CD8-positive, alpha-beta memory T cell (primary cell): ENCODE results near the gene RBP5. TPM values are rescaled to one million over a fixed set of nuclear protein-coding genes. Genes with fewer than 3 reads are reported as not detected.

Experiments
- CTCF ChIA-PET: fragments of 350-600 bp; sonication (Branson Sonifier 250); formaldehyde crosslinking; loops from one replicate; lab custom pipeline; 2021; ENCODE audit warnings: antibody characterized with exemption; lab: Charles Lee
- POLR2A ChIA-PET: fragments of 350-600 bp; sonication (Branson Sonifier 250); formaldehyde crosslinking; loops from one replicate; lab custom pipeline; 2021; ENCODE audit warnings: antibody characterized with exemption; lab: Charles Lee
- DNase-seq, 5 donors: peaks; one replicate each; pipeline versions ENCODE4 v3.0.0 to v3.0.0-alpha.2; 2020 to 2022; ENCODE audit warnings: mixed read lengths in 1 of 5
- H3K27ac ChIP-seq: one replicate; pipeline ENCODE4 v1.7.0; 2013; ENCODE audit warnings: low read depth, mild to moderate bottlenecking, low read length, moderate library complexity
- H3K27me3 ChIP-seq: 2 replicates; pipeline ENCODE4 v1.7.0; 2013; ENCODE audit warnings: low read length, mild to moderate bottlenecking; ENCODE audit not compliant: insufficient read depth, poor library complexity, severe bottlenecking
- H3K36me3 ChIP-seq: 2 replicates; pipeline ENCODE4 v1.7.0; 2013; ENCODE audit warnings: mild to moderate bottlenecking, low read length, moderate library complexity; ENCODE audit not compliant: insufficient read depth
- H3K4me1 ChIP-seq: 2 replicates; pipeline ENCODE4 v1.7.0; 2013; ENCODE audit warnings: mild to moderate bottlenecking, low read length, moderate library complexity; ENCODE audit not compliant: insufficient read depth
- H3K4me3 ChIP-seq: 2 replicates; pipeline ENCODE4 v1.7.0; 2013; ENCODE audit warnings: mild to moderate bottlenecking, low read length
- H3K9me3 ChIP-seq: 2 replicates; pipeline ENCODE4 v1.7.0; 2013; ENCODE audit warnings: mild to moderate bottlenecking, low read length
- H3K27ac Mint-ChIP-seq, 8 donors: one replicate each; pipeline ENCODE4 v1.8.0; 2020 to 2021; ENCODE audit warnings: mixed read lengths in 8 of 8, mild to moderate bottlenecking in 6 of 8, inconsistent platforms in 3 of 8, moderate library complexity in 3 of 8
- H3K27me3 Mint-ChIP-seq, 2 donors: one replicate each; pipeline ENCODE4 v1.8.0; 2020 to 2021; ENCODE audit warnings: mixed read lengths in 2 of 2, mild to moderate bottlenecking in 1 of 2, moderate library complexity in 1 of 2
- H3K36me3 Mint-ChIP-seq, 3 donors: one replicate each; pipeline ENCODE4 v1.8.0; 2020 to 2021; ENCODE audit warnings: mixed read lengths in 3 of 3, inconsistent platforms in 1 of 3, mild to moderate bottlenecking in 1 of 3
- H3K4me1 Mint-ChIP-seq, 3 donors: one replicate each; pipeline ENCODE4 v1.8.0; 2020 to 2021; ENCODE audit warnings: mixed read lengths in 3 of 3, inconsistent platforms in 1 of 3, mild to moderate bottlenecking in 1 of 3
- H3K4me3 Mint-ChIP-seq, 7 donors: one replicate each; pipeline ENCODE4 v1.8.0; 2020 to 2021; ENCODE audit warnings: mixed read lengths in 7 of 7, mild to moderate bottlenecking in 6 of 7, moderate library complexity in 4 of 7, inconsistent platforms in 2 of 7
- H3K9me3 Mint-ChIP-seq, 5 donors: one replicate each; pipeline ENCODE4 v1.8.0; 2020 to 2022; ENCODE audit warnings: mixed read lengths in 5 of 5, mild to moderate bottlenecking in 3 of 5, moderate library complexity in 2 of 5, inconsistent platforms in 1 of 5
- polyA plus RNA-seq: library from polyadenylated mRNA; unstranded; fragments of 300-500 nt; fragmentation: Illumina TruSeq; gene quantifications from one replicate; pipeline ENCODE4 v1.2.3, GENCODE V29; 2021
- total RNA-seq, 2 experiments: library from RNA; stranded (reverse); gene quantifications; one replicate each; pipeline ENCODE4 v1.2.3, GENCODE V29; 2021

Gene RBP5
- total and polyA plus RNA-seq, 3 experiments from 2014 or later = 0.31 TPM; not detected in 2

GRCh38 chr12:7154042-7154441 is 25.4 kb upstream of the RBP5 start:
- Mint-ChIP-seq H3K36me3 (peaks cover 10 to 88% (median 21%) of the 10 kb centered on the region in 3 donors), H3K9me3 (no peaks in the 10 kb centered on the region), H3K27ac (no peak overlapping the region), H3K27me3 (no peaks in the 10 kb centered on the region), H3K4me3 (no peak overlapping the region), H3K4me1 (peaks cover 0 to 2% (median 0%) of the 10 kb centered on the region in 3 donors)
- Histone ChIP-seq H3K27me3 (no peaks in the 10 kb centered on the region), H3K36me3 (peaks cover 10% of the 10 kb centered on the region), H3K4me3 (no peak overlapping the region), H3K9me3 (no peaks in the 10 kb centered on the region), H3K4me1 (no peaks in the 10 kb centered on the region), H3K27ac (no peak overlapping the region)
- CTCF ChIA-PET = interaction anchor here (1.0 to 1.6 kb wide), 3 partner anchors 9 to 12 kb away, joined by 3 to 6 read pairs (median 3); no protein-coding TSS in a partner anchor
- no peak for DNase-seq
- POLR2A ChIA-PET = no interaction called here

GRCh38 chr12:7152818-7153217 is 24.1 kb upstream of the RBP5 start:
- no peak for DNase-seq

DNA sequence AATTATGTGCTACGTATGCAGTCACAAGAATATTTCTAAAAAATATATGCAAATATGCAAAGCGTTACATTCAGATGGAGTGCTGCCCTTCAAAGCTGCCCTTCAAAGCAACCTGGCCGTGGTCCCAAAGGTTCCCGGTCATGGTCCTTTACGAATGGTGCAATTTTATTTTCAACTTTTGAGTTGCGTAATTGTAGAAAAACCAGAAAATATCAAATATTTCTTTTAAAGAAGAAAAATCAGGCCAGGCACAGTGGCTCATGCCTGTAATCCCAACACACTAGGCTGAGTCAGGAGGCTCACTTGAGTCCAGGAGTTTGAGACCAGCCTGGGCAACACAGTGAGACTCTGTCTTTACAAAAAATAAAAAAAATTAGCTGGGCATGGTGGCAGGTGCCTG is 22.8 kb upstream of the RBP5 start:
- Histone ChIP-seq H3K4me1 (no peaks in the 10 kb centered on the region), H3K36me3 (peaks cover 20% of the 10 kb centered on the region), H3K27ac (no peak overlapping the region), H3K27me3 (no peaks in the 10 kb centered on the region), H3K9me3 (no peaks in the 10 kb centered on the region), H3K4me3 (no peak overlapping the region)
- Mint-ChIP-seq H3K27me3 (no peaks in the 10 kb centered on the region), H3K27ac (no peak overlapping the region), H3K9me3 (no peaks in the 10 kb centered on the region), H3K4me1 (peaks cover 0 to 2% (median 0%) of the 10 kb centered on the region in 3 donors), H3K4me3 (no peak overlapping the region), H3K36me3 (peaks cover 10 to 89% (median 27%) of the 10 kb centered on the region in 3 donors)
- CTCF ChIA-PET = no interaction called here
- DNase-seq = no peak
- POLR2A ChIA-PET = no interaction called here

More at GRCh38 chr12:7152818-7153217, 24.1 kb upstream of the RBP5 start:
- H3K36me3 Mint-ChIP-seq = peaks cover 10 to 95% (median 24%) of the 10 kb centered on the region in 3 donors
- no peak overlapping the region for H3K27ac ChIP-seq
- peak overlapping the region in 2 of 8 donors; percentile 47 to 54 for H3K27ac Mint-ChIP-seq
- H3K4me3 ChIP-seq = no peak overlapping the region
- POLR2A ChIA-PET = no interaction called here
- H3K27me3 Mint-ChIP-seq = no peaks in the 10 kb centered on the region
- peaks cover 20% of the 10 kb centered on the region for H3K36me3 ChIP-seq
- H3K4me1 ChIP-seq = no peaks in the 10 kb centered on the region
- H3K4me3 Mint-ChIP-seq = no peak overlapping the region
- no peaks in the 10 kb centered on the region for H3K9me3 Mint-ChIP-seq
- no peaks in the 10 kb centered on the region for H3K9me3 ChIP-seq
- H3K27me3 ChIP-seq = no peaks in the 10 kb centered on the region
- H3K4me1 Mint-ChIP-seq = peaks cover 0 to 2% (median 0%) of the 10 kb centered on the region in 3 donors
- CTCF ChIA-PET = interaction anchor here (1.0 to 1.6 kb wide), 4 partner anchors 8 to 15 kb away, joined by 3 to 6 read pairs (median 3); no protein-coding TSS in a partner anchor

GRCh38 chr12:7150841-7151240 is 22.2 kb upstream of the RBP5 start:
- Mint-ChIP-seq H3K4me1 (peaks cover 0 to 3% (median 0%) of the 10 kb centered on the region in 3 donors), H3K9me3 (no peaks in the 10 kb centered on the region), H3K4me3 (no peak overlapping the region), H3K27ac (peak overlapping the region in 1 of 8 donors; percentile 68), H3K27me3 (no peaks in the 10 kb centered on the region), H3K36me3 (peaks cover 10 to 88% (median 30%) of the 10 kb centered on the region in 3 donors)
- ChIA-PET CTCF (interaction anchor here (1.4 kb wide), 1 partner anchor 316 kb away, joined by 3 read pairs; no protein-coding TSS in a partner anchor), POLR2A (no interaction called here)
- H3K9me3 ChIP-seq = no peaks in the 10 kb centered on the region
- H3K4me3 ChIP-seq = no peak overlapping the region
- no peaks in the 10 kb centered on the region for H3K4me1 ChIP-seq
- H3K36me3 ChIP-seq = peaks cover 20% of the 10 kb centered on the region
- DNase-seq = no peak
- H3K27me3 ChIP-seq = no peaks in the 10 kb centered on the region
- H3K27ac ChIP-seq = no peak overlapping the region

- H3K4me3 ChIP-seq = no peak overlapping the region
- H3K27ac Mint-ChIP-seq = peak overlapping the region in 1 of 8 donors; percentile 65
- peaks cover 0 to 3% (median 0%) of the 10 kb centered on the region in 3 donors for H3K4me1 Mint-ChIP-seq
- no peak overlapping the region for H3K4me3 Mint-ChIP-seq
- H3K27ac ChIP-seq = no peak overlapping the region
- H3K27me3 ChIP-seq = no peaks in the 10 kb centered on the region
- no peak for DNase-seq
- H3K9me3 ChIP-seq = no peaks in the 10 kb centered on the region
- ChIA-PET CTCF (interaction anchor here (1.4 kb wide), 2 partner anchors 9 to 315 kb away, joined by 3 to 5 read pairs; no protein-coding TSS in a partner anchor), POLR2A (no interaction called here)
- H3K36me3 ChIP-seq = peaks cover 20% of the 10 kb centered on the region
- H3K9me3 Mint-ChIP-seq = no peaks in the 10 kb centered on the region
- H3K27me3 Mint-ChIP-seq = no peaks in the 10 kb centered on the region
- H3K36me3 Mint-ChIP-seq = peaks cover 10 to 89% (median 32%) of the 10 kb centered on the region in 3 donors
- H3K4me1 ChIP-seq = no peaks in the 10 kb centered on the region
Measured at GRCh38 chr12:7150356-7150755, 21.7 kb upstream of the RBP5 start.

DNA sequence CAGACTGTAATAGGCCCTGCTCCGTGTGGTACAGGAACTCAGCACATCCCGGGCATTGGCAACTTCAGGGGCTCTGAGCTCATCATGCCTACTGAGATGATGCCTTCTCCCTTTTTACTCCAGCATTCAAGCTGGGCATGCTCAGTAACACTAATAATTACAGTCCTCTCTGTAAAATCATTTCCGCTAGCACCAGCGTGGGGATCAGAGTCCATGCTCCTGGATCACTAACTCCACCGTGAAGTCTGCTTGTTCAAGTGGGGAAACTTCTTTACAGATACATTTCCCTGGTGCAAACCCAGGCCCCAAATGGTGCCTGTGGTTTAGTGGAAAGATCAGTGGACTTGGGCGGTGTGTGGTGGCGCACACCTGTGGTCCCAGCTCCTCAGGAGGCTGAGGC is 18.2 kb upstream of the RBP5 start:
- POLR2A ChIA-PET = no interaction called here
- H3K36me3 ChIP-seq = peaks cover 28% of the 10 kb centered on the region
- Mint-ChIP-seq H3K27ac (no peak overlapping the region), H3K9me3 (no peaks in the 10 kb centered on the region), H3K36me3 (peaks cover 0 to 84% (median 28%) of the 10 kb centered on the region in 3 donors), H3K4me3 (no peak overlapping the region), H3K27me3 (no peaks in the 10 kb centered on the region), H3K4me1 (peaks cover 1 to 3% (median 2%) of the 10 kb centered on the region in 3 donors)
- H3K27me3 ChIP-seq = no peaks in the 10 kb centered on the region
- no peaks in the 10 kb centered on the region for H3K9me3 ChIP-seq
- no peak overlapping the region for H3K4me3 ChIP-seq
- no peak for DNase-seq
- no peak overlapping the region for H3K27ac ChIP-seq
- H3K4me1 ChIP-seq = no peaks in the 10 kb centered on the region
- CTCF ChIA-PET = no interaction called here

- Histone ChIP-seq H3K27ac (no peak overlapping the region), H3K36me3 (peaks cover 27% of the 10 kb centered on the region), H3K4me1 (no peaks in the 10 kb centered on the region), H3K27me3 (no peaks in the 10 kb centered on the region), H3K4me3 (no peak overlapping the region), H3K9me3 (no peaks in the 10 kb centered on the region)
- Mint-ChIP-seq H3K36me3 (peaks cover 0 to 84% (median 31%) of the 10 kb centered on the region in 3 donors), H3K4me3 (no peak overlapping the region), H3K27ac (peak overlapping the region in 1 of 8 donors; percentile 12), H3K27me3 (no peaks in the 10 kb centered on the region), H3K4me1 (peaks cover 3 to 6% (median 3%) of the 10 kb centered on the region in 3 donors), H3K9me3 (no peaks in the 10 kb centered on the region)
- DNase-seq = no peak
- ChIA-PET CTCF (interaction anchor here (0.9 to 1.8 kb wide), 3 partner anchors 9 to 136 kb away, joined by 3 to 4 read pairs (median 4); no protein-coding TSS in a partner anchor), POLR2A (no interaction called here)
Measured at GRCh38 chr12:7146228-7146627, 17.5 kb upstream of the RBP5 start.

GRCh38 chr12:7145671-7146070 is 17.0 kb upstream of the RBP5 start:
- Histone ChIP-seq H3K9me3 (no peaks in the 10 kb centered on the region), H3K4me1 (no peaks in the 10 kb centered on the region), H3K4me3 (no peak overlapping the region), H3K27ac (no peak overlapping the region), H3K36me3 (peaks cover 22% of the 10 kb centered on the region), H3K27me3 (no peaks in the 10 kb centered on the region)
- DNase-seq = no peak
- H3K27ac Mint-ChIP-seq = peak overlapping the region in 1 of 8 donors; percentile 89
- ChIA-PET POLR2A (no interaction called here), CTCF (interaction anchor here (0.9 to 1.8 kb wide), 8 partner anchors 7 to 202 kb away, joined by 3 to 9 read pairs (median 4); partner anchors contain the start of genes C12orf57, C1R, C1RL and RNU7-1)
- H3K9me3 Mint-ChIP-seq = no peaks in the 10 kb centered on the region
- no peak overlapping the region for H3K4me3 Mint-ChIP-seq
- H3K4me1 Mint-ChIP-seq = peaks cover 3 to 6% (median 3%) of the 10 kb centered on the region in 3 donors
- no peaks in the 10 kb centered on the region for H3K27me3 Mint-ChIP-seq
- H3K36me3 Mint-ChIP-seq = peaks cover 0 to 86% (median 28%) of the 10 kb centered on the region in 3 donors
